ENCODE data around the gene PLCB1. TPM values are rescaled to one million over a fixed set of nuclear protein-coding genes. Genes with fewer than 3 reads are reported as not detected.
"Not testable (repeated sequence)": the region's sequence is repeated elsewhere in the genome, so short reads cannot be mapped to it uniquely, and the experiment has no call there.

Gene PLCB1
- total RNA-seq, 4 donors from 2014 or later, result 13.5 to 110 (median 30.4) TPM

DNA sequence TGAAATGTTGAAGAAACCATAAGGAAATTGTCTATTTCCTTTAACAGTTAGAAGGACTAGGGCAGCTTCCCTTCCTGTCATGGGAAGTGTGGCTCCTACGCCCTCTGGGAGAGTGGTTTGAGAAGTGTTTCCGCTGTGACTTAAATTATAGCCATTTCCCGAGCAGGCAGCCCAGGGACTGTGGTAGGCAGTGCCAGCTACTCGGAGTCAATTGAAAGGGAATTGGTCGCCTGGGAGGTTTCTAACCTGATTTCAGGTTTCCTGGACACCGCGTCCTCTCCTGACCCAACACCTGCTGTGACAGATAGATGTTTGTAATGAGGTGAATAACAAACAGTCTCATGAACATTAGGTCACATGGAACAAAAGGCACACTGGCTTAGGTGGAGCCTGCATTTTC is 680.8 kb downstream of the PLCB1 start:
- H3K4me1 ChIP-seq, result no peaks in the 10 kb centered on the region
- H3K4me3 ChIP-seq, result no peak overlapping the region
- H3K36me3 ChIP-seq, result no peaks in the 10 kb centered on the region
- peak overlapping the region in 1 of 2 donors; percentile 66 for H3K27ac ChIP-seq
- no peaks in the 10 kb centered on the region for H3K27me3 ChIP-seq
- no peaks in the 10 kb centered on the region for H3K9me3 ChIP-seq
- intact Hi-C loops (cut with DNase I; ENCODE audit: low total_unique reads), result no loop called here
- TF ChIP-seq POLR2A (IDR thresholded peaks at IDR 0.05), result no peak
- TF ChIP-seq, protein P1, sequence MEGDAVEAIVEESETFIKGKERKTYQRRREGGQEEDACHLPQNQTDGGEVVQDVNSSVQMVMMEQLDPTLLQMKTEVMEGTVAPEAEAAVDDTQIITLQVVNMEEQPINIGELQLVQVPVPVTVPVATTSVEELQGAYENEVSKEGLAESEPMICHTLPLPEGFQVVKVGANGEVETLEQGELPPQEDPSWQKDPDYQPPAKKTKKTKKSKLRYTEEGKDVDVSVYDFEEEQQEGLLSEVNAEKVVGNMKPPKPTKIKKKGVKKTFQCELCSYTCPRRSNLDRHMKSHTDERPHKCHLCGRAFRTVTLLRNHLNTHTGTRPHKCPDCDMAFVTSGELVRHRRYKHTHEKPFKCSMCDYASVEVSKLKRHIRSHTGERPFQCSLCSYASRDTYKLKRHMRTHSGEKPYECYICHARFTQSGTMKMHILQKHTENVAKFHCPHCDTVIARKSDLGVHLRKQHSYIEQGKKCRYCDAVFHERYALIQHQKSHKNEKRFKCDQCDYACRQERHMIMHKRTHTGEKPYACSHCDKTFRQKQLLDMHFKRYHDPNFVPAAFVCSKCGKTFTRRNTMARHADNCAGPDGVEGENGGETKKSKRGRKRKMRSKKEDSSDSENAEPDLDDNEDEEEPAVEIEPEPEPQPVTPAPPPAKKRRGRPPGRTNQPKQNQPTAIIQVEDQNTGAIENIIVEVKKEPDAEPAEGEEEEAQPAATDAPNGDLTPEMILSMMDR (IDR thresholded peaks at IDR 0.05), result no peak
- DNase-seq, result peak; percentile 15 to 67

DNA sequence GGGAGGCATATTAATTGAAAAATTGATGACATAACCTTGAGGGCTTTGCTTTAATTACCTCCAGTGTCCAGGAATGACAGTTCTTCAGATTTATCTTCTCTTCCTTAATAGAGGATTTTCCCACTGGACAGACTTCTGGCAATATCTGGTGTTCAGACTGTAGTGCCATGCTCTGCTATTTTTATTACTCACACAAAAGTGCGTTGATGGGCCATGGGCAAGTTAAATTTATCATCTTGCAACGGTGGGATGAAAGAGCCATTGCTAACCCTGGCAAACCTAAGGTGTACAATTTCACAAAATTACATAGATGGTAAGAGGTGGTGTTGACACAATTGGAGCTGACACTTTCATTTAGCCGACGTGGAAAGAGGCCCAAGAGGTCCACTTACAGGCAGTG is 683.1 kb downstream of the PLCB1 start:
- Histone ChIP-seq H3K4me1 (no peaks in the 10 kb centered on the region), H3K27ac (no peak overlapping the region), H3K27me3 (no peaks in the 10 kb centered on the region), H3K4me3 (no peak overlapping the region), H3K36me3 (no peaks in the 10 kb centered on the region), H3K9me3 (no peaks in the 10 kb centered on the region)
- no peak for DNase-seq
- intact Hi-C loops (cut with DNase I; ENCODE audit: low total_unique reads), result no loop called here
- TF ChIP-seq, protein P1 (IDR thresholded peaks at IDR 0.05), result no peak
- no peak for TF ChIP-seq POLR2A (IDR thresholded peaks at IDR 0.05)

DNA sequence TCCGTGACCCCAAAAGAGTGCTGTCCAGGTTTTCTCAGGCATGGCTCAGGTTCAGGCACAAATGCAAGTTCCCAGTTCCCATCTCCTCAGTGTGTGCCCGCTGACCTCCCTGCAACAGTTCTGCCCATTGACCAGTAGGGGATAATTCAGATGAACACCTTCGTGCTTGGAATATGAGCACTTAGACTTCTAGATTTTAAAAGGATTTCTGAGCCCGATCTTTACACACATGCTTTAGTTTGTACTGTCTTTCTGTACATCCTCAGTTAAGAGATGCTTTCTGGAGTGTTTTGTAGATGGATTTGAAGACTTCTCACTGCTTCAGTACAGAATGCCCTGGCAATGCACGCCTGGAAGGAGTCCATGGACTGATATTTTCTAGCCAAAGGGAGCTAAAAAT is 697.2 kb downstream of the PLCB1 start:
- H3K27ac ChIP-seq, result no peak overlapping the region
- H3K27me3 ChIP-seq, result no peaks in the 10 kb centered on the region
- H3K36me3 ChIP-seq, result no peaks in the 10 kb centered on the region
- TF ChIP-seq, protein P1 (IDR thresholded peaks at IDR 0.05), result no peak
- TF ChIP-seq POLR2A (IDR thresholded peaks at IDR 0.05), result no peak
- no peaks in the 10 kb centered on the region for H3K4me1 ChIP-seq
- DNase-seq, result no peak
- no peak overlapping the region for H3K4me3 ChIP-seq
- intact Hi-C loops (cut with DNase I; ENCODE audit: low total_unique reads), result no loop called here
- H3K9me3 ChIP-seq, result no peaks in the 10 kb centered on the region

DNA sequence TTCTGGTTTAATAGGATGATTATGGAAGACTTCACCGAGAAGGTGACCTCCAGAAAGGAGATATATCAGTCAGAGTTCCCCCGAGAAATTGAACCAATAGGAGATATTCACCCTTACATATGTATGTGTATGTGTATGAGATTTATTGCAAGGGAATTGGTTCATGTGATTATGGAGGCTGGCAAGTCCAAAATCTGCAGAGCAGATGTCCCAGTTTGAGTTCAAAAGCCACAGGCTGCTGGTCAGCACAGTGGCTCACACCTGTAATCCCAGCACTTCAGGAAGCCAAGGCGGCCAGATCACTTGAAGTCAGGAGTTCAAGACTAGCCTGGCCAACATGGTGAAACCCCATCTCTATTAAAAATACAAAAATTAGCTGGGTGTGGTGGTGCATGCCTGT is 702.2 kb downstream of the PLCB1 start:
- H3K36me3 ChIP-seq; intact Hi-C loops (cut with DNase I; ENCODE audit: low total_unique reads); DNase-seq; H3K27me3 ChIP-seq; H3K4me3 ChIP-seq; H3K27ac ChIP-seq; H3K9me3 ChIP-seq; H3K4me1 ChIP-seq: not testable (repeated sequence)

DNA sequence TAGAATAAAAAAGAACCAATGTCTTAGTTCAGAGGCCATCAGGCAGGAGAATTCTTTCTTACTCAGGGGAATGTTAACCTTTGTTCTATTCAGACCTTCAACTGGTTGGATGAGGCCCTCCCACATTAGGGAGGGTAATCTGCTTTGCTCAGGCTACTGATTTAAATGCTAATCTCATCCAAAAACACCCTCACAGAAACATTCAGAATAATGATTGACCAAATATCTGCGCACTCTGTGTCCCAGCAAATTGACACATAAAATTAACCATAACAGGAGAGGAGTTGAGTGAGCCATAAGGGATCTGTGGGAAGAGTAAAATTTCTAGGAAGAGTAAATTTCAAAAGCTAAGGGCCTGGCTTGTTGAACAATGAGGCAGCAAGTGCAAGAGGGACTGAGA is 702.8 kb downstream of the PLCB1 start:
- no peak for DNase-seq
- intact Hi-C loops (cut with DNase I; ENCODE audit: low total_unique reads), result no loop called here
- Histone ChIP-seq H3K27ac (no peak overlapping the region), H3K36me3 (no peaks in the 10 kb centered on the region), H3K9me3 (no peaks in the 10 kb centered on the region), H3K27me3 (no peaks in the 10 kb centered on the region), H3K4me3 (no peak overlapping the region), H3K4me1 (no peaks in the 10 kb centered on the region)
- TF ChIP-seq, protein P1 (IDR thresholded peaks at IDR 0.05), result no peak
- TF ChIP-seq POLR2A (IDR thresholded peaks at IDR 0.05), result no peak

DNA sequence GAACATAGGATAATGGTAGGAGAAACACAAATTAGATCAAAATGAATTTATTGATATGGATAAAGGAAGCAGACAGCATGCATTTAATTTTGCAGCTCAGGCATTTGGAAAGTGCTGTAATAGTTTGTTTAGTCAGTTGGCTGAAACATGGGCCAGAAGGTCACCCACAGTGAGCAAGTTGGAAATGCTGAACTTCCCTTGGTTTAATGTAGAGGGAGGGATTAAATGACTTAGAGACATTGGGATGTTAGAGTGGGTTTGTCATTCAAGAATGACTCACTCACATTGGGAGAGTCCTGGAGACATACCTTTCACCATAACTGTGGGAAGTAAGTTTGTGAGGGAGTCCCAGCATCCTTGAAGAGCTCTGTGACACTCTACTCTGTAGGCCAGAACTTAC is 705.3 kb downstream of the PLCB1 start:
- no peak for TF ChIP-seq POLR2A (IDR thresholded peaks at IDR 0.05)
- TF ChIP-seq, protein P1 (IDR thresholded peaks at IDR 0.05), result no peak
- Histone ChIP-seq H3K27me3 (no peaks in the 10 kb centered on the region), H3K4me3 (no peak overlapping the region), H3K27ac (no peak overlapping the region), H3K36me3 (no peaks in the 10 kb centered on the region), H3K4me1 (no peaks in the 10 kb centered on the region), H3K9me3 (no peaks in the 10 kb centered on the region)
- intact Hi-C loops (cut with DNase I; ENCODE audit: low total_unique reads), result no loop called here
- DNase-seq, result no peak

Data from uterus (tissue), 4 donors.